GM19395 (cell line): ENCODE measurements around the gene SIL1.
A peak's percentile ranks its signal among the peaks of the same experiment; 100 is the strongest.
"Not testable (repeated sequence)": the region's sequence is repeated elsewhere in the genome, so short reads cannot be mapped to it uniquely, and the experiment has no call there.

Experiments used
- ATAC-seq: cut with Tn5 transposase; IDR thresholded peaks from one replicate; pipeline ENCODE4 v1.9.1; 2021; ENCODE audit warnings: mild to moderate bottlenecking, moderate library complexity; ENCODE audit not compliant: unreplicated experiment

The SIL1 gene

DNA sequence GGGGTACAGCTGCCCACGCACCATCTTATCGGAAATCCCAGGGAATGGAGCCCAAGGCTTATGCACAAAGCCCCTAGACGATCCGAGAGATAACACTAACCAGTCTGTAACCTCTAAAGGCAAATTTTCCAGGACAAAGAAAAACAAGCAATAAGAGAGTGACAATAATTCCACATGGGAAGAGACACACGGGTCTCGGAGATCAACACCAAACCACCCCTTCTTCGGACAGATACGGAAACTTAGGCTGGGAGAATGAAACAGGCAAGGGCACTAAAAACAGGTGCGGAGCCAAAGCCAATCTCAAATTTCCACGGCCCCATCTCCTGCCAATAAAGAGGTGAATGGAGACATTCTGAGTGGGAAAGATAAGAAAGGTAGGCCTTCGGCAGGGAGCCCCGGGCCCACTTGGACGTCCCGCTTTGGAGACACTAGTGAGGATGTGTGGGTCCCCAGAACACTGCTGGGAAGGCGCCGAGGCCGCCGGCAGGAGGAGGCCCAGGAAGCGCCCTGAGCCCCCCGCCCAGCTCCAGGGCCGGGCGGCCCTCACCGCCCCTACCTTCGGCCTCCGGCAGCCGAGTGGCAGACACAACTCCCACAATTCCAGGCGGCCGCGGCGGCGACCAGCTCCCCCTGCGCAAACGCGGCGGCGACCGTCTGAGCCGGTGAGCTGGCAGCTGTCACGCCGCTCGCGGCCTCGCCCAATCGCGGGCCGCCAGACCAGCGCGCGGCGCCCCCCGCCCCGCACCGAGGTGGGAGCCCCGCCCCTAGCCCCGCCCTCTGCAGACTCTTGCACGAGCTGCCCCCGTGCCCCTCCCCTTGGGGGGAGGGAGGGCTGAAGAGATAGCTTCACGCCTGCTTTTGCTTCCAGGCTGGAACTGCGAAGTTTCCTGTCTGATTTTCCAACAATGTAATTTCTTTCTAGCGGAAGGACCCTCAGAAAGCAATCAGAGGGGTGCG is at the start of gene SIL1:
Gene SIL1, minus strand, starts transcription at position 659 of the 960 bp plus-strand sequence. CDS start 70,525 bp downstream, outside the sequence.
- peak; percentile 92 for ATAC-seq

DNA sequence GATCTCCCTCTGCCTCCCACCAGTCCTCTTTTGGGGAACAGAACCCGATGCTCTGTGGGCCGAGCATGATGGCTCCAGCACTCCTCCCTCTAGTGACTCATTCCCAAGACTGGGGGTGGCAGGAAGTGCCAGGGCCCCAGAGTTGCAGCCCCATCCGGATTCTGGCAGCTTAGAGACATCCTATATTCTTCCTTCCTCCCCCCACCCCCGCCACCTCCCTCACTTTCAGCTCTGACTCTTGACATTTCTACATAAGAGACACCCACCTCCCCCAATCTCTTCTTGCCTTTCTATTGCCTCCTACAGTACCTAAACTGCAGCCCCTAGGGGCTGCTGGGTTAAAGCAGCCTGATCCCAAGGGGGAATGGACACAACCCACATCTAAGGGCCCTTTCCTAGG is 48.2 kb upstream of the SIL1 start:
- ATAC-seq: no peak

GRCh38 chr5:139245637-139246339 is 47.6 kb upstream of the SIL1 start:
- ATAC-seq: no peak

- no peak for ATAC-seq
Observed at GRCh38 chr5:139243425-139243970, 45.3 kb upstream of the SIL1 start.

- ATAC-seq: no peak
Observed at GRCh38 chr5:139241139-139241538, 43.0 kb upstream of the SIL1 start.

- ATAC-seq: no peak
Observed at GRCh38 chr5:139236479-139236878, 38.3 kb upstream of the SIL1 start.

GRCh38 chr5:139232147-139232724 is 34.1 kb upstream of the SIL1 start:
- no peak for ATAC-seq

DNA sequence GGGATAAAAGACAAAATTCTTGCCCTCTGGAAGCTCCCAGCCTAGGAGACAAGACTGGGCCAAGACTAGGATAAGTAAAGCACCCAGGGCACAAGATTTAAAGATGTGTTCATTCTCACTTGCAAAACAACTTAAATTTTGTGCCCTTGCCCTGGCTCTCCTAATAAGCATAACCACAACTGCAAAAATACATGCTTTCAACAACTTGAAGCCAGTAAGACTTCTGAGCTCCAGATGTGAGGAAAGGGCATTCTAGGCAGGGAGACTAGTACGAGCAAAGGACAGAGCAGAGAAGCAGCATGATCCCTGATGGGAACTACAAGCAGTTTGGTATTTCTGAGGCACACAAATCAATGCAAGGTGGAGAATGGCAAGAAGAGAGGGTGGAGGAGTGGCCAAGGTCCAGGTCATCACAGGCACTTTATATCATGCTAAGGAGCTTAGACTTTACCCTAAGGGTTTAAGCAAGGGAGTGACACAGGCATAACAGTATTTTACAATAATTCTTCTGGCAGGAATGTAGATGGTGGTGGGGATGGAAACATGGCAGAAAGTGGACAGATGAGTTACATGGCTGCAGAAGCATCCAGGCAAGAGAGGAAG is 30.1 kb upstream of the SIL1 start:
- ATAC-seq: no peak

DNA sequence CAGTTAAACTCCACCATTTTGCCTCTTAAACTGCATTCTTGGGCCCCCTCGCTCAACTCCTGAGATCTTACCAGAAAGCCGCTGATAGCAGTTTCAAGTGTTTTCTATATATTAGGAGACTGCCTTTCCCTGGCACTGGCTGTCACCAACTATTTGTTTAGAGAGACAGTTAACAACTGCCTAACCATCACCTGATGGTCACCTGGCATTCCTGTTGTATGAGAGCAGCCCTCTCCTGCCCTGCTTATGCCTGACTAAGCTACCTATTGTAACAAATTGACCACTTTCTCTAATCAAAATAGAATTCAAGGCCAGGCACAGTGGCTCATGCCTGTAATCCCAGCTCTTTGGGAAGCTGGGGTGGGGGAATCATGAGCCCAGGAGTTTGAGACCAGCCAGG is 28.0 kb upstream of the SIL1 start:
- ATAC-seq: no peak

GRCh38 chr5:139223481-139223880 is 25.3 kb upstream of the SIL1 start:
- no peak for ATAC-seq

DNA sequence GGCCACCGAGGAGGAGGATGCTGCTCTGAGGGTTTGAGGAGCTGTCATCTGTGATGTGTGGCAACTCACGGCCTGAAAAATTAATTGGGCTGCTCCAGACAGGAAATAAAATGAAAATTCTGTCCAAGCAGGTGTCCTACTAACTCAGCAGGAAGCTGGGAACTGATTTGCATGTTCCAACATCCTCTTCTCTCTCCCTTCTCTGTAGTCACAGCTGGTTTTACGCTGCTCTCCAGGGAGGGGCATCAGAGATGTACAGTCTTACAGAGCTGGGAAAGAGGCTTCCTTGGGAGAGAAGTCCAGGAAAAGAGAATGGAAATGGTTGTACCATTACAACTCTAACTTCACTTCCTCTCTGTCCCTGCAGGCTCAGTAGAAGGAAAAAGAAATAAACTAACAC is 24.2 kb upstream of the SIL1 start:
- no peak for ATAC-seq

DNA sequence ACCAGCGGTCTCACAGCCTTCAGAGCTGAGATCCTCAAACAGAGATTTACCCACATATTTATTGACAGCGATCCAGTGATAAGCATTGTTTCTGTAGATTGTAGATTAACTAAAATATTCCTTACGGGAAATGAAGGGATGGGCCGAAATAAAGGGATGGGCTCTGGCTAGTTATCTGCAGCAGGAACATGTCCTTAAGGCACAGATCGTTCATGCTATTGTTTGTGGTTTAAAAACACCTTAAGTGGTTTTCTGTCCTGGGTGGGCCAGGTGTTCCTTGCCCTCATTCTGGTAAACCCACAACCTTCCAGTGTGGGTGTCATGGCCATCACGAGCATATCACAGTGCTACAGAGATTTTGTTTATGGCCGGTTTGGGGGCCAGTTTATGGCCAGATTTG is 19.9 kb upstream of the SIL1 start:
- not testable (repeated sequence) for ATAC-seq

GRCh38 chr5:139215107-139215975 is 17.2 kb upstream of the SIL1 start:
- no peak for ATAC-seq

GRCh38 chr5:139214646-139215045 is 16.5 kb upstream of the SIL1 start:
- no peak for ATAC-seq

DNA sequence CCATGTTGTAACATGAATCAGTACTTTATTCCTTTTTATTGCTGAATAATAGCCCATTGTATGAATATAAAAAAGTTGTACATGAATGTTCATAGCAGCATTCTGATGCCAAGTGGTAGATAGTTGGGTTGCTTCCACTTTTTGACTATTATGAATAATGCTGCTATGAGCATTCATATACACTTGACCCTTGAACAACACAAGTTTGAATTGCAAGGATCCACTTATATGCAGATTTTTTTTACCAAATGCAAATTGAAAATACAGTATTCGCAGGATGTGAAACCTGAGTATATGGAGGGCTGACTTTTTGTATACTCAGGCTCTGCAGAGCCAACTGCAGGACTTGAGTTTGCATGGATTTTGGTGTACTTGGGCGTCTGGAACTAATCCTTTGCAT is 14.7 kb upstream of the SIL1 start:
- ATAC-seq: no peak

- no peak for ATAC-seq
Observed at GRCh38 chr5:139212486-139212885, 14.3 kb upstream of the SIL1 start.

DNA sequence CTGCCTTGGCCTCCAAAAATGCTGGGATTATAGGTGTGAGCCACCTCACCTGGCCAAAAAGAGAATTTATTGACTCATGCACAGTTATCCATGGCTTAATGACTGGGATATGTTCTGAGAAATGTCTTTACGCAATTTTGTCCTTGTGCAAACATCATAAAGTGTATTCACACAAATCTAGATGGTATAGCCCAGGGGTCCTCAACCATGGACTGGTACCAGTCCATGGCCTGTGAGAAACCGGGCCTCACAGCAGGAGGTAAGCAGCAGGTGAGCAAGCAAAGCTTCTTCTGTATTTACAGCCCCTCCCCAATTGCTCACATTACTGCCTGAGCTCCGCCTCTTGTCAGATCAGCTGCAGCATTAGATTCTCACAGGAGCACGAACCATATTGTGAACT is 12.4 kb upstream of the SIL1 start:
- no peak for ATAC-seq

DNA sequence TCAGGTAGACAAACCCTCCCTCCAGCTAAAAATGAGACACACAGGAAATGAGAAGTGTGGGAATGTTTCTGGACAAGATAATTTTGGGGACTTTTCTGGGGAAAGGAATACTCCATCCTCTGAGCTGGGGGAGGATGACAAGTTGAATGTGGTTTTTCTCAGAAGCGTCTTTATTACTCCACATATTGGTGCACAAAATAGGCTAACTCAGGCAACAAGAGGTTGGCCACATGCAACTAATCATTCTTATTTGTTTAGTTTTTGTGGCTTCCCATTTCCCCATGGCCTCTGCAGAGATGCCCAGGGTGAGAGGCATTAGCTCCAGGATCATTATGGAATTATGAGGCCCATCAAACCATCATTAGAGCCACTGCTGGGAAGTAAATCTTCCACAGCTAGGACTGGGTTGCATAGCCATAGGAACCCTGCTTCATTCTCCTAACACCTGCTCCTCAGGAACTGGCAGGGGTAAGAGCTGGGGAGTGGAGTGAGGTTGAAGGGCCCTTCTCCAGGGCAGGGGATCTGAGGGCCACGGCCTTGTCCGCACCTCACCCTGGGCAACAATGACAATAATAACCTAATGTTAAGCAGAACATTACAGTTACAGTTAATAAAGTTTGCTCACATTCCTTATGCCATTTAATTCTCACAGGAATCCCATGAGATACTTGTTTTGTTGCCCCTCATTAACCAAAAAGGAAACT is 9.3 kb upstream of the SIL1 start:
- ATAC-seq: no peak

GRCh38 chr5:139205586-139205985 is 7.4 kb upstream of the SIL1 start:
- ATAC-seq: no peak
